Left ventricle myocardium inferior (tissue), 1 donor: ENCODE data around the gene GPX6. TPM values are rescaled to one million over a fixed set of nuclear protein-coding genes. Genes with fewer than 3 reads are reported as not detected.

Experiments
- DNase-seq: peaks from one replicate; pipeline ENCODE4 v3.0.0-alpha.2; 2020
- H3K27ac ChIP-seq: fragments of 200-600 bp; replicated peaks from 2 replicates; pipeline ENCODE4 v1.8.0; 2021
- H3K27me3 ChIP-seq: fragments of 200-600 bp; 2 replicates; pipeline ENCODE4 v1.8.0; 2021; ENCODE audit warnings: low read depth
- H3K36me3 ChIP-seq: fragments of 200-600 bp; 2 replicates; pipeline ENCODE4 v1.8.0; 2021
- H3K4me1 ChIP-seq: fragments of 200-600 bp; 2 replicates; pipeline ENCODE4 v1.8.0; 2021
- H3K4me3 ChIP-seq: fragments of 200-600 bp; 2 replicates; pipeline ENCODE4 v1.8.0; 2021; ENCODE audit warnings: mild to moderate bottlenecking, moderate library complexity
- H3K9me3 ChIP-seq: fragments of 200-600 bp; replicated peaks from 2 replicates; pipeline ENCODE4 v1.8.0; 2021
- CTCF ChIP-seq: fragments of 200-600 bp; IDR thresholded peaks from 2 replicates; pipeline ENCODE4 v1.8.0; 2021; ENCODE audit warnings: antibody characterized with exemption, mild to moderate bottlenecking, borderline replicate concordance
- intact Hi-C: fragments of 100-400 bp; cut with micrococcal nuclease; formaldehyde crosslinking; loops from one replicate; pipeline ENCODE4 v1.11.0; 2022
- total RNA-seq: library from RNA; stranded (reverse); fragmentation: NEBNext Ultra II Directional; extraction: Animal tissue kit (Norgen Biotek cat#: 25700); gene quantifications from one replicate; pipeline ENCODE4 v1.2.1, GENCODE V29; 2021
- donor health status: DM: no; HTN: yes; CAD: no; lungs with severe emphysema.

Gene GPX6
- total RNA-seq, 1 donor from 2014 or later, result not detected

GRCh38 chr6:28501259-28501658, 14.3 kb downstream of the GPX6 start:
- H3K27ac ChIP-seq, result no peak overlapping the region
- TF ChIP-seq CTCF, result no peak
- no peak overlapping the region for H3K4me3 ChIP-seq
- no peaks in the 10 kb centered on the region for H3K36me3 ChIP-seq
- intact Hi-C loops, result no loop called here
- peaks cover 48% of the 10 kb centered on the region for H3K27me3 ChIP-seq
- H3K4me1 ChIP-seq, result no peaks in the 10 kb centered on the region
- no peaks in the 10 kb centered on the region for H3K9me3 ChIP-seq
- no peak for DNase-seq

- Histone ChIP-seq H3K27ac (no peak overlapping the region), H3K9me3 (no peaks in the 10 kb centered on the region), H3K4me3 (no peak overlapping the region), H3K4me1 (no peaks in the 10 kb centered on the region), H3K27me3 (peaks cover 55% of the 10 kb centered on the region), H3K36me3 (no peaks in the 10 kb centered on the region)
- TF ChIP-seq CTCF, result no peak
- intact Hi-C loops, result no loop called here
- DNase-seq, result no peak
Observed at GRCh38 chr6:28497893-28498292, 17.7 kb downstream of the GPX6 start.

GRCh38 chr6:28497306-28497705, 18.3 kb downstream of the GPX6 start:
- no peak overlapping the region for H3K27ac ChIP-seq
- no peak for TF ChIP-seq CTCF

GRCh38 chr6:28496099-28496779, 19.4 kb downstream of the GPX6 start:
- intact Hi-C loops, result no loop called here
- no peak for TF ChIP-seq CTCF
- H3K4me1 ChIP-seq, result no peaks in the 10 kb centered on the region
- H3K36me3 ChIP-seq, result no peaks in the 10 kb centered on the region
- H3K27me3 ChIP-seq, result peaks cover 67% of the 10 kb centered on the region
- no peak overlapping the region for H3K4me3 ChIP-seq
- no peak for DNase-seq
- no peaks in the 10 kb centered on the region for H3K9me3 ChIP-seq
- H3K27ac ChIP-seq, result no peak overlapping the region

More at GRCh38 chr6:28497306-28497705, 18.3 kb downstream of the GPX6 start:
- Histone ChIP-seq H3K27me3 (peaks cover 58% of the 10 kb centered on the region), H3K36me3 (no peaks in the 10 kb centered on the region), H3K9me3 (no peaks in the 10 kb centered on the region), H3K4me1 (no peaks in the 10 kb centered on the region), H3K4me3 (no peak overlapping the region)
- intact Hi-C loops, result no loop called here
- no peak for DNase-seq

- H3K4me3 ChIP-seq, result no peak overlapping the region
- no peaks in the 10 kb centered on the region for H3K36me3 ChIP-seq
- TF ChIP-seq CTCF, result no peak
- H3K27me3 ChIP-seq, result peaks cover 95% of the 10 kb centered on the region
- intact Hi-C loops, result no loop called here
- peaks cover 9% of the 10 kb centered on the region for H3K4me1 ChIP-seq
- no peaks in the 10 kb centered on the region for H3K9me3 ChIP-seq
- no peak for DNase-seq
- H3K27ac ChIP-seq, result no peak overlapping the region
Observed at GRCh38 chr6:28491984-28492317, 23.6 kb downstream of the GPX6 start.
